Brain microvascular endothelial cell (primary cell): ENCODE measurements around the gene SAA4.

Experiments
- DNase-seq: peaks from one replicate; pipeline ENCODE4 v3.0.0-alpha.2; 2020
- H3K27ac ChIP-seq: fragments of 250-450 bp; sonication (Bioruptor Pico); 2 replicates; pipeline ENCODE4 v1.5.1; 2020; ENCODE audit warnings: mild to moderate bottlenecking, moderate library complexity
- H3K27me3 ChIP-seq: fragments of 250-450 bp; sonication (Bioruptor Pico); replicated peaks from 2 replicates; pipeline ENCODE4 v1.5.1; 2020; ENCODE audit warnings: mild to moderate bottlenecking
- H3K36me3 ChIP-seq: fragments of 250-450 bp; sonication (Bioruptor Pico); replicated peaks from 2 replicates; pipeline ENCODE4 v1.5.1; 2020; ENCODE audit warnings: mild to moderate bottlenecking
- H3K4me3 ChIP-seq: 2 replicates; pipeline ENCODE4 v1.5.1; 2011; ENCODE audit warnings: low read depth, mild to moderate bottlenecking, control low read depth, low read length, moderate library complexity
- in situ Hi-C: cut with HindIII; loops from 2 replicates; pipeline ENCODE4 v1.10.0; 2017; ENCODE audit warnings: low sequenced_read_pairs, low pct_ligation_motif_present
- TF ChIP-seq, protein P1 (sequence below): IDR thresholded peaks from 2 replicates; pipeline ENCODE4 v1.5.1; 2011; ENCODE audit warnings: low read depth, mild to moderate bottlenecking, moderate library complexity, low read length, control low read depth, inconsistent platforms; ENCODE audit errors: missing control alignments

SAA4 gene

DNA sequence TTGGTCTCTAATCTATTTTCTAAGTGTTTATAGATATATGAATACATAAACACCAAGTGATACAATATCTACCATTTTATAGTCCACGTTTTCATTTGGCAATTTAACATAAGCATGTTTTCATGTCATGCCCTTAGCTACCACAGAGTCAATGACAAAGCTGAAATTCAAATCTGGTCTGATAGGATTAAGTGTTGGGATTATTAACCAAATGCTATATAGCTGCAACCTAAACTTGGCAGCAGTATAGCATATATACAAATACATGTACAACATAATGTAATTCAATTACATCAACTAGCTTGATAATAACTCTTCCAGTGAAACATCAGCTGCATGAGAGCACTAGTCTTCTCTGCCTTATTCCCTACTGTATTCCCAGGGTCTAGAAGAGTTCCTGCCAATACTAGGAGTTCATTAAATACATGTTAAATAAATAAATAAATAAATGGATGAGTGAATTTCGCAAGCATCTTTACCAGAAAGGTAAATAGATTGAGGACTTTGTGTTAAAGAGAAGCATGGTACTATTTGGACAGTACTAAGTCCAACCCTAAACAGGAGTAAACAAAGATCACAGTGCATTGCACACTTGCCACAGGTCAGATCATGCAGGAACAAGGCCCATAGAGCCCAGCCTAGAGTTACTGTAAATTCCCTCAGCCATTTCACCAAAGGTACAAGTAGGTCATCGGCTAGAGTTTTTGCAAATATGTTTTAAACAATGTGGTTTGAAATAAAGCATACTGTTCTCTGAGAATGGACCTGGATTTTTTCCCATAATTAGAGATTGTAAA is 12.8 kb downstream of the SAA4 start:
- no peak for DNase-seq
- Histone ChIP-seq H3K27me3 (no peaks in the 10 kb centered on the region), H3K36me3 (no peaks in the 10 kb centered on the region), H3K4me3 (no peak overlapping the region), H3K27ac (no peak overlapping the region)
- in situ Hi-C loops = no loop called here
- TF ChIP-seq, protein P1, sequence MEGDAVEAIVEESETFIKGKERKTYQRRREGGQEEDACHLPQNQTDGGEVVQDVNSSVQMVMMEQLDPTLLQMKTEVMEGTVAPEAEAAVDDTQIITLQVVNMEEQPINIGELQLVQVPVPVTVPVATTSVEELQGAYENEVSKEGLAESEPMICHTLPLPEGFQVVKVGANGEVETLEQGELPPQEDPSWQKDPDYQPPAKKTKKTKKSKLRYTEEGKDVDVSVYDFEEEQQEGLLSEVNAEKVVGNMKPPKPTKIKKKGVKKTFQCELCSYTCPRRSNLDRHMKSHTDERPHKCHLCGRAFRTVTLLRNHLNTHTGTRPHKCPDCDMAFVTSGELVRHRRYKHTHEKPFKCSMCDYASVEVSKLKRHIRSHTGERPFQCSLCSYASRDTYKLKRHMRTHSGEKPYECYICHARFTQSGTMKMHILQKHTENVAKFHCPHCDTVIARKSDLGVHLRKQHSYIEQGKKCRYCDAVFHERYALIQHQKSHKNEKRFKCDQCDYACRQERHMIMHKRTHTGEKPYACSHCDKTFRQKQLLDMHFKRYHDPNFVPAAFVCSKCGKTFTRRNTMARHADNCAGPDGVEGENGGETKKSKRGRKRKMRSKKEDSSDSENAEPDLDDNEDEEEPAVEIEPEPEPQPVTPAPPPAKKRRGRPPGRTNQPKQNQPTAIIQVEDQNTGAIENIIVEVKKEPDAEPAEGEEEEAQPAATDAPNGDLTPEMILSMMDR = no peak

GRCh38 chr11:18222814-18223421 is 13.7 kb downstream of the SAA4 start:
- in situ Hi-C loops = no loop called here
- no peak overlapping the region for H3K4me3 ChIP-seq
- no peaks in the 10 kb centered on the region for H3K27me3 ChIP-seq
- H3K27ac ChIP-seq = no peak overlapping the region
- no peak for DNase-seq
- no peaks in the 10 kb centered on the region for H3K36me3 ChIP-seq
- TF ChIP-seq, protein P1 = no peak

GRCh38 chr11:18221274-18221876 is 15.2 kb downstream of the SAA4 start:
- no peak overlapping the region for H3K27ac ChIP-seq
- H3K36me3 ChIP-seq = no peaks in the 10 kb centered on the region
- TF ChIP-seq, protein P1 = no peak
- in situ Hi-C loops = no loop called here
- no peak overlapping the region for H3K4me3 ChIP-seq
- no peaks in the 10 kb centered on the region for H3K27me3 ChIP-seq
- DNase-seq = no peak

DNA sequence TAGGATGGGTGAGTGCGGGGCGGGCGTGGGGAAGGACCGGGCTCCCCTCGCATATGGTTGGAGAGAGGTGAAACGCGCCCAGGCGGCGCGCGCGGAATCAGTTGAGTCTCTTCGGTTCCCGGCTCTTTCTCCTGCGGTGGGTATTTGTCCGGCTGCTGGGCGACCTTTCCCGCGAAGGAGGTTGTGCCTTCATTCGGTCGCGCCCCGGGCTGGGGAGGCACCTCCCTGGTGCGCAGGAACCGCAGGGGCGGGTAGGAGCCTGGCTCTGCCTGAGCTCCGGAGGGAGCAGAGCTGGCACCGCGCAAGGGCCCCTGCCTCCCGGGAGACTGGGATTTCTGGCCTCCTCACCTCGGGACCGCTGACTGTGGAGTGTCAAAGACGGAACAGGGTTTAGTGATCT is 27.5 kb downstream of the SAA4 start:
- H3K27me3 ChIP-seq = no peaks in the 10 kb centered on the region
- H3K4me3 ChIP-seq = no peak overlapping the region
- no peaks in the 10 kb centered on the region for H3K36me3 ChIP-seq
- in situ Hi-C loops = no loop called here
- TF ChIP-seq, protein P1 = no peak
- no peak overlapping the region for H3K27ac ChIP-seq
- no peak for DNase-seq

- TF ChIP-seq, protein P1 = no peak
- no peak for DNase-seq
- in situ Hi-C loops = no loop called here
- no peak overlapping the region for H3K4me3 ChIP-seq
- no peaks in the 10 kb centered on the region for H3K27me3 ChIP-seq
- H3K27ac ChIP-seq = no peak overlapping the region
- H3K36me3 ChIP-seq = no peaks in the 10 kb centered on the region
These were observed 31.8 kb downstream of the SAA4 start for GRCh38 chr11:18204771-18205170.
